Caco-2 (cell line): ENCODE measurements around the gene LIPC. TPM values are rescaled to one million over a fixed set of nuclear protein-coding genes. Genes with fewer than 3 reads are reported as not detected.

Source experiments
- BruUV-seq: library from RNA; stranded (reverse); fragments of 400-500 nt; replicated peaks from 2 replicates; lab custom pipeline; 2021; lab: Mats Ljungman, UMichigan
- CTCF ChIA-PET: fragments of 300-600 bp; sonication (Branson Sonifier 250); formaldehyde crosslinking; loops from one replicate; lab custom pipeline; 2022; ENCODE audit warnings: antibody characterized with exemption; lab: Charles Lee
- POLR2A ChIA-PET: fragments of 300-600 bp; sonication (Branson Sonifier 250); formaldehyde crosslinking; loops from one replicate; lab custom pipeline; 2022; ENCODE audit warnings: antibody characterized with exemption; lab: Charles Lee
- DNase-seq, 2 experiments: peaks; one replicate each; pipeline versions ENCODE4 v3.0.0 to v3.0.0-alpha.2; 2020 to 2022
- H3K27me3 ChIP-seq: replicated peaks from 2 replicates; pipeline ENCODE4 v1.6.0; 2011; ENCODE audit warnings: low read length; ENCODE audit not compliant: control insufficient read depth, insufficient read depth
- H3K36me3 ChIP-seq: 2 replicates; pipeline ENCODE4 v1.5.1; 2011; ENCODE audit warnings: low read length; ENCODE audit not compliant: control insufficient read depth, insufficient read depth
- H3K4me1 ChIP-seq: fragments of 250-450 bp; sonication (Bioruptor Pico); 2 replicates; pipeline ENCODE4 v1.5.1; 2020; ENCODE audit warnings: mild to moderate bottlenecking
- H3K4me3 ChIP-seq: 2 replicates; pipeline ENCODE4 v1.5.1; 2011; ENCODE audit warnings: low read depth, mild to moderate bottlenecking, control low read depth, low read length
- H3K9me3 ChIP-seq: fragments of 250-450 bp; sonication (Bioruptor Pico); 2 replicates; pipeline ENCODE4 v1.5.1; 2020; ENCODE audit warnings: mild to moderate bottlenecking, moderate library complexity
- H3K27ac Mint-ChIP-seq: one replicate; pipeline ENCODE4 v1.8.0; 2022; ENCODE audit warnings: mixed read lengths; ENCODE audit not compliant: unreplicated experiment
- H3K27me3 Mint-ChIP-seq: one replicate; pipeline ENCODE4 v1.8.0; 2022; ENCODE audit warnings: mixed read lengths; ENCODE audit not compliant: insufficient read depth, unreplicated experiment
- H3K36me3 Mint-ChIP-seq: one replicate; pipeline ENCODE4 v1.8.0; 2022; ENCODE audit warnings: mild to moderate bottlenecking, mixed read lengths; ENCODE audit not compliant: insufficient read depth, unreplicated experiment
- H3K4me1 Mint-ChIP-seq: one replicate; pipeline ENCODE4 v1.8.0; 2022; ENCODE audit warnings: low read depth, mixed read lengths; ENCODE audit not compliant: unreplicated experiment
- H3K4me3 Mint-ChIP-seq: one replicate; pipeline ENCODE4 v1.8.0; 2022; ENCODE audit warnings: mild to moderate bottlenecking, moderate library complexity, mixed read lengths; ENCODE audit not compliant: unreplicated experiment
- H3K9me3 Mint-ChIP-seq: one replicate; pipeline ENCODE4 v1.8.0; 2022; ENCODE audit warnings: mixed read lengths; ENCODE audit not compliant: unreplicated experiment
- intact Hi-C: fragments of 100-400 bp; cut with micrococcal nuclease; formaldehyde crosslinking; loops from one replicate; pipeline ENCODE4 v1.10.0; 2022; ENCODE audit not compliant: unreplicated experiment
- total RNA-seq: library from RNA; stranded (reverse); gene quantifications from 2 replicates; pipeline ENCODE4 v1.2.3, GENCODE V29; 2022
- TF ChIP-seq, protein P1 (sequence below), 2 experiments: fragments of 200-600 bp in 1 of 2; IDR thresholded peaks; 1 replicate in 1 of 2; 2 replicates in 1 of 2; pipeline versions ENCODE4 v1.5.1 to v1.8.0; 2011 to 2022; ENCODE audit warnings: antibody characterized with exemption in 1 of 2, control low read depth in 1 of 2, inconsistent platforms in 1 of 2, low read depth in 1 of 2, low read length in 1 of 2, mild to moderate bottlenecking in 1 of 2, moderate library complexity in 1 of 2; ENCODE audit not compliant: insufficient read depth in 1 of 2, severe bottlenecking in 1 of 2, unreplicated experiment in 1 of 2

LIPC gene
- total RNA-seq, 1 experiment from 2014 or later: 17.6 TPM

DNA sequence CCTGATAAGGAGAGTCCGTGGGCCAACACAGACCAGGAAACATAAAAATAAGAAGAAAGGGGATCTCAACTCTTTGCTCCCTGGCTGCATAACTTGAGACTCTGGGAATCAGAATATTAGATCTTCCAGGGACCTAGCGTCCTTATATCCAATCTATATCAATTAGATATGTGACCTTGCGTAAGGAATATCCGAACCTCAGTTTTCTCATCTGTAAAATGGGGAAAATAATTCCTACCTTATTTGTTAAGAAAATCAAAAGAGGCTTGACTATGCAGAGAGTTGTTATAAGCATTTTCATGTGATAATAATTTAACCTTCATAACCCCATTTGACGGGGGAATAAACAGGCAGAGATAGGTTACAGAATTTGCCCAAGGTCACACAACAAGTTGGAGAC, 7.1 kb upstream of the LIPC start:
- Mint-ChIP-seq H3K27ac (no peak overlapping the region), H3K36me3 (no peaks in the 10 kb centered on the region), H3K4me1 (peaks cover 14% of the 10 kb centered on the region), H3K4me3 (no peak overlapping the region), H3K27me3 (no peaks in the 10 kb centered on the region), H3K9me3 (no peaks in the 10 kb centered on the region)
- TF ChIP-seq, protein P1, sequence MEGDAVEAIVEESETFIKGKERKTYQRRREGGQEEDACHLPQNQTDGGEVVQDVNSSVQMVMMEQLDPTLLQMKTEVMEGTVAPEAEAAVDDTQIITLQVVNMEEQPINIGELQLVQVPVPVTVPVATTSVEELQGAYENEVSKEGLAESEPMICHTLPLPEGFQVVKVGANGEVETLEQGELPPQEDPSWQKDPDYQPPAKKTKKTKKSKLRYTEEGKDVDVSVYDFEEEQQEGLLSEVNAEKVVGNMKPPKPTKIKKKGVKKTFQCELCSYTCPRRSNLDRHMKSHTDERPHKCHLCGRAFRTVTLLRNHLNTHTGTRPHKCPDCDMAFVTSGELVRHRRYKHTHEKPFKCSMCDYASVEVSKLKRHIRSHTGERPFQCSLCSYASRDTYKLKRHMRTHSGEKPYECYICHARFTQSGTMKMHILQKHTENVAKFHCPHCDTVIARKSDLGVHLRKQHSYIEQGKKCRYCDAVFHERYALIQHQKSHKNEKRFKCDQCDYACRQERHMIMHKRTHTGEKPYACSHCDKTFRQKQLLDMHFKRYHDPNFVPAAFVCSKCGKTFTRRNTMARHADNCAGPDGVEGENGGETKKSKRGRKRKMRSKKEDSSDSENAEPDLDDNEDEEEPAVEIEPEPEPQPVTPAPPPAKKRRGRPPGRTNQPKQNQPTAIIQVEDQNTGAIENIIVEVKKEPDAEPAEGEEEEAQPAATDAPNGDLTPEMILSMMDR (IDR thresholded peaks at IDR 0.05; ENCODE audit: insufficient read depth in 1 of 2, low read depth in 1 of 2, low read length in 1 of 2, severe bottlenecking in 1 of 2, unreplicated experiment in 1 of 2): no peak
- no peaks in the 10 kb centered on the region for H3K36me3 ChIP-seq
- no peaks in the 10 kb centered on the region for H3K9me3 ChIP-seq
- CTCF ChIA-PET: no interaction called here
- no TSS peak for BruUV-seq
- no peak overlapping the region for H3K4me3 ChIP-seq
- POLR2A ChIA-PET: no interaction called here
- no peak for DNase-seq
- H3K27me3 ChIP-seq: no peaks in the 10 kb centered on the region
- peaks cover 31% of the 10 kb centered on the region for H3K4me1 ChIP-seq
- intact Hi-C loops: no loop called here

DNA sequence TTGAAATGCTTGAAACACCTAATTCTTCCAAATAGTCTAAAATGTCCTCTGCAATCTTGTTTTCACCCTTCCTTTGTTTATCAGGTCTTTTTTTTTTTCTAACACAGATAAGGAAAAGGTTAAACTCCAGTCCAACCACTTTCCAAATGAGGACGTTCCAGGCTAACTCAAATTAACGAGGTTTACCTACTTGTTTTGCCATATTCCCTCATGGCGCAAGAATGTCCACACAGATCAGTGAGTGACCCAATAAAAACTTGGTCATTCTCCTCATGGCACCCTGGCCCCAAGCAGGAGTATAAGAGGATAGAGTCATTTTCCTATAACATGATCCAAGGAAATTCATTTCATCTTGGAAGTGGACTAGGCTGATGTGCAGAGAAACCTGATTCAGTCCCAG, 6.6 kb upstream of the LIPC start:
- peaks cover 14% of the 10 kb centered on the region for H3K4me1 Mint-ChIP-seq
- no peaks in the 10 kb centered on the region for H3K27me3 Mint-ChIP-seq
- TF ChIP-seq, protein P1 (IDR thresholded peaks at IDR 0.05; ENCODE audit: insufficient read depth in 1 of 2, low read depth in 1 of 2, low read length in 1 of 2, severe bottlenecking in 1 of 2, unreplicated experiment in 1 of 2): no peak
- DNase-seq: peak; percentile 39 to 44
- no peaks in the 10 kb centered on the region for H3K9me3 Mint-ChIP-seq
- POLR2A ChIA-PET: no interaction called here
- no peak overlapping the region for H3K4me3 Mint-ChIP-seq
- Histone ChIP-seq H3K9me3 (no peaks in the 10 kb centered on the region), H3K4me3 (no peak overlapping the region), H3K27me3 (no peaks in the 10 kb centered on the region), H3K36me3 (no peaks in the 10 kb centered on the region), H3K4me1 (peaks cover 30% of the 10 kb centered on the region)
- intact Hi-C loops: no loop called here
- peak overlapping the region; percentile 42 for H3K27ac Mint-ChIP-seq
- CTCF ChIA-PET: no interaction called here
- BruUV-seq: no TSS peak
- H3K36me3 Mint-ChIP-seq: no peaks in the 10 kb centered on the region

DNA sequence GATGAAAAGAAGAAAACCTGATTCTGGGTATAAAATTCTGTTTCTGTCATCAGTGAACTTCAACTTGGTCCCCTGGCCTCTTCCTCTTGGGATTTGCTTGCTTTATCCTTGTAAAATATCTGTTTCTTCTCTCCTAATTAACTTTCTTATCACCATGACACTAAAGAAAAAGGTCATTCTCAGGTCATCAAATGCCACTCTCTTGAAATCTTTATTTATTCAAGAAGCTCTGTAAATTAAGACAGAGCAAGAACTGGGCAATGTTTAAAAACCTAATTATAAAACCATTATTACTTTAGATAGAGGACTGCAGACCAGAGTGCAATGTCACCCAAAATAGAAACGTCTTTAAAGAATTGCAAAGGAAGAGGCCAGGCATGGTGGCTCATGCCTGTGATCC, 6.0 kb upstream of the LIPC start:
- H3K4me3 ChIP-seq: no peak overlapping the region
- intact Hi-C loops: no loop called here
- H3K4me1 Mint-ChIP-seq: peaks cover 14% of the 10 kb centered on the region
- no peak overlapping the region for H3K27ac Mint-ChIP-seq
- no peak overlapping the region for H3K4me3 Mint-ChIP-seq
- ChIA-PET POLR2A (no interaction called here), CTCF (no interaction called here)
- H3K9me3 ChIP-seq: no peaks in the 10 kb centered on the region
- BruUV-seq: no TSS peak
- H3K36me3 ChIP-seq: no peaks in the 10 kb centered on the region
- no peaks in the 10 kb centered on the region for H3K9me3 Mint-ChIP-seq
- TF ChIP-seq, protein P1 (IDR thresholded peaks at IDR 0.05; ENCODE audit: insufficient read depth in 1 of 2, low read depth in 1 of 2, low read length in 1 of 2, severe bottlenecking in 1 of 2, unreplicated experiment in 1 of 2): no peak
- H3K4me1 ChIP-seq: peaks cover 24% of the 10 kb centered on the region
- no peak for DNase-seq
- no peaks in the 10 kb centered on the region for H3K27me3 ChIP-seq
- H3K27me3 Mint-ChIP-seq: no peaks in the 10 kb centered on the region
- H3K36me3 Mint-ChIP-seq: no peaks in the 10 kb centered on the region
